GM18505 (cell line): ENCODE results near the gene CLIC5.

Experiments
- ATAC-seq: cut with Tn5 transposase; IDR thresholded peaks from one replicate; pipeline ENCODE4 v1.9.1; 2021; ENCODE audit not compliant: unreplicated experiment
- POLR2A ChIP-seq: IDR thresholded peaks from 4 replicates; pipeline ENCODE4 v1.6.1; 2011; ENCODE audit warnings: borderline replicate concordance; ENCODE audit not compliant: insufficient read depth, insufficient read length; ENCODE audit errors: extremely low read depth

Gene CLIC5

DNA sequence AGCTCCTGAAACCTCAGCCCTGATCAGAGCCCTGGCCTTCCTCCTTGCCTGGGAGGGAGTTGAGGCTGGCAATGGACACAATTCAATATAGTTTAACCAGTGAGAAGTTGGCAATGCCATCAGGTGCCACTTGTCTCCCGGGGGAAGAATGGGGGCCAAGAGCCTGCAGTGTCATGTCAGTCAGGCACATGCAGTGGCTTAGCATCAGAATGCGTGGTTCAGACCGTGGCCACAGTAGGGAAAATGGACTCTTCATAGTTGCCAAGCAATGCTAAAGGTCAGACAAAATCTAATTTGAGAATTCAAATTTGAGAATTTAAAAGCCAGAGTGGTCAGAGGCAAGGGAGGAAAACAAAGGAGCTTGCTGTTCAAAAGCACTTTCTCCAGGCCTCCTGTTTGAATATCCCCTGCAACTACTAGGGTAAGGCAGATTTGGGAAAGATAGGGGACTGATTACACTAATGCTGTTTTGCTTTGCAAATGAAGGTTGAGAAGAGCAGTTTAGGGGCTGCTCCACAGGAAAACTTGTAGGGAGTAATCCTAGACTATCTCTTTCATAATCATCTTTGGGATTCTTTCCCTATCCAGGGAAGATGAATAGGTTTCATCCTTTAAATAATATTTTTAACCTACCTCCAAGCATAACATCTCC, 33.1 kb upstream of the CLIC5 start:
- ATAC-seq: no peak
- no peak for TF ChIP-seq POLR2A

DNA sequence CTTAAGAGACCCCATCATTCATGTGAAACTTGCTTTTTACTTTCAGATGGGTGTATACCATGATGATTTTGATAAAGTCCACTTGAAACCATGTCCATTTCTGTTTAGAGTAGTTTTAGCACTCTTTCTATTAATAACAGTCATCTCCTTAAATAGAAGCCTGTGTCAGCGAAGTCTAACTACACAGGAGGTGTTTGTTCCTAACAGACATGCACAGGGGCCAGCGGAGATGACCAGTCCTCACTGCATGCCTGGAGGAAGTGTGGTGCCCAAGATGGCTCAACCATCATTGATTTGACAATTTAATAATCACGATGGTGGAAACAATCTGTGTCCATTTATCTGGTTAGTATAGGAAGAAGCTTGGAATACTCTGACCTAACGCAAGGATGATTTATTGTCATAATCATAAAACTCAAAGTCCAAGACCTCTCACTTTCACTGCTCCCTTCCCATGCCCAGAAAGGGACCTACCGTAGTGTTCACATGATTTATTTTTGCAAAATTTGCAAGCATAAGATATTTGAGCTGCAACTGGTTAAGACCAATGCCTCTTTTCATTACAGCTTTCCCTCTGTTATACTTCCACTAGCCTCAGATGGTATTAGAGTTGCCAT, 31.0 kb upstream of the CLIC5 start:
- no peak for TF ChIP-seq POLR2A
- no peak for ATAC-seq

DNA sequence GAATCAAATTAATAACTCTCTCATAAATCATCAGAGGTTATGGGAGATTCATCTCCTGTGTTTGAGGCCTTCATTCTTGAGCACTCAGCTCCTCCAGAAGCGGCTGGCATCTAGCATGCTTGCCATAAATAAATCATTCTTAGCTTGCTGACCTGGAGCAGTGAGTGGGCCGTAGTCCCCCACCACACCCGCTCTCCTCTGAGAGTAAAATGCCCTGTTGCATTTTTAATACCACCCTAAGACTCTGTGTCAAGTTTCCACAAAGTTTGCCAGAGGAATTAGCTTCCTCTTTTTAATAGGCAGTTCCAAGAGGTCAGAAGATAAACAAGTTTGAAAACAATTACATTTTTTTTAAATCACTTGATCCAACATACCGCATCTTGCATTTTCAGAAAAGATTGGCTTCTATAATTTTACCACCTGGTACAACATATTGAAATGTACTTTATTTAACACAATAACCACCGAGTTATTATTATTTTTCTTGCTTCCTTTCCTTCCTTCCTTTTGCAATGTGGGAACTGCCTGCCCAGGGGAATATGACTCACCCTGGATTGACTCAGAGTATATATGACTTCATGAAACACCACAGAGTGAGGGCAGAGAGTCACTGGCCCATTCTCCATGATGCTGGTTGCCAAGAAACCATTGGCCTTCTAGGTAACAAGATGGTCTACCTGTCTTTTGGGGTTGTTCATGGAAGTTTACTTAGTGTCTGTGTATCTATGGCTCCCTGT, 29.4 kb upstream of the CLIC5 start:
- no peak for ATAC-seq
- TF ChIP-seq POLR2A: no peak

- no peak for TF ChIP-seq POLR2A
- ATAC-seq: no peak
These were observed 26.8 kb upstream of the CLIC5 start for GRCh38 chr6:46042355-46042999.

DNA sequence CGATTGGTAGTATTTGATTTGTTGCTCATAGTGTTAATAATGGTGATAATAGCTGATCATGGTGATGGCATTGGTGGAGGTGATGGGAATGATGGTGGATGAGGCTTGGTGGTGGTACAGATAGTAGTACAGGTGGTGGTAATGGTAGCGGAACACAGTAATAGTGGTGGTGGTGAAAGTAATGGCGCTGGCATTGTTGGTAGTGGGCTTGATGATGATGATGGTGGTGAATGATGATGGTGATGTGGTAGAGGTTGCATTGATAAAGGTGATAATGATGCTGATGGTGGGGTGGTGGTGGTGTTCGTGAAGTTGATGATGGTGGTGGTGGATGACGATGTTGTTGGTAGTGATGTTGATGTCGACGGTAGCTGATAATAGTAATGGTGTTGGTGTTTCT, 24.6 kb upstream of the CLIC5 start:
- no peak for TF ChIP-seq POLR2A
- no peak for ATAC-seq

DNA sequence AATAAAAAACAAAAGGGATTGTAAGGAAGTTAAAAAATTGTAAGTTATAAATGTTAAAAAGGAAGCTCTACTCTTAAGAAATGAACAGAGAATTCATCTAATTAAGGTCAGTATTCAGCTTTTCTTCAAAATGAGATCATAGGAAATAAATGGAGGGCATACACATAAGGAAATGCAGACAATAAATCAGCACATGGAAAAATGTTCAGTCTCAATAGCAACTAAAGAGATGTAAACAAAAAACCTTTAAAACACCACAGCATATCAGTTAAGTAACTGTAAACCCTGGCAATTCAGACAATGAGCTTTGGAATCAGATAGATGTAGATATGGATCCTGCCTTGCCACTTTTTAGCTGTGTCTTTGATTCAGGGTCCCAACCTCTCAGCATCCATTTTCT, 24.0 kb upstream of the CLIC5 start:
- TF ChIP-seq POLR2A: no peak
- ATAC-seq: no peak

- no peak for ATAC-seq
- no peak for TF ChIP-seq POLR2A
These were observed 21.3 kb upstream of the CLIC5 start for GRCh38 chr6:46036911-46037310.

DNA sequence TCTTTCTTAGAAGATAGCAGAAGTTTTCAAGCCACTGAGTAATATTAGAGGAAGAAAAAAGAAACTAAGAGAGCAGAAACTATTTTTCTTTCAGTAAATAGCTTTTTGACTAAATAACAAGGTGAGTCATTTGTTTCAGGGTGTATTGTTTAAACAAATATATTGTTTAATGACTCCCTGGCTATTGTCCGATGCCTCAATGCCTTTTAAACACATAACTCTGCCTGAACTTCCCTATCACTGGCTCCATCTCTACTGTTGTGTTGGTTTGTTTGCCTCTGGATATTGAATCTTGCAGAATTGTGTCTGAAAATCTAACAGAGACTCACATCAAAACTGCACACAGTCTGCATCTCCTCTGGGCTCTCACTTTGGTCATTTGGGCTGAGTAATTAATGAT, 19.6 kb upstream of the CLIC5 start:
- ATAC-seq: no peak
- TF ChIP-seq POLR2A: no peak

DNA sequence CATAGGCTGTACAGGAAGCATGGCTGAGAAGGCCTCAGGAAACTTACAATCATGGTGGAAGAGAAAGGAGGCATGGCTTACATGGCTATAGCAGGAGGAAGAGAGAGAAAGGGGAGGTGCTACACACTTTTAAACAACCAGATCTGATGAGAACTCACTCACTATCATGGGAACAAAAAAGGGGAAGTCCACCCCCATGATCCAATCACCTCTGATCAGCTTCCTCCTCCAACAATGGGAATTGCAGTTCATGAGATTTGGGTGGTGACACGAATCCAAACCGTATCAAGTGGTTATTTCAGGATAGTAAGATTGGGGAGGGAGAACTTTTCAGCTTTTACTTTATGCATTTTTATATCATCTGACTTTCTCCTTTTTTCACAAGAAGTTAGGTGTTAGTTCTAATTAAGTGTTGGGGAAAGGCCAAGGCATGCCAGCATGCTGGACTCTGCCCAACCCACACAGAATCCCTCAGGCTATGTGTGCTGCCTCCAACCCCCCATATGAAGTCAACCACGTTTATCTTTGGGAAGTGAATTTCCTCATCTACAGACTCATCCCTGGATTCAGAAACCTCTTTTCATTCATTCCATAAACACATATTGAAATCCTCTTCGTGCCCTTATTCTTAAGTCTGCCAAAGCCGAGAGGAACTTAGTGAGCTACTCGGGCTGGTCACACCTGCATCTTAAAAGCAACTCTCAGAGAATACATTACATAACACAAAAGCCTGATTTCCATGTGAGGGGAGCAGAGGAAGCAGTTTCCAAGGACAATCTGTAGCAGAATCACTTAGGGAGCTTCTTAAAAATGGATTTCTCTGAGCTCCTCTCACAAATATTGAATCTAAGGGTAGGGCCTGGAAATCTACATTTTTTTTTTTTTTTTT, 16.7 kb upstream of the CLIC5 start:
- TF ChIP-seq POLR2A: no peak
- ATAC-seq: no peak

GRCh38 chr6:46029602-46030001, 13.9 kb upstream of the CLIC5 start:
- ATAC-seq: no peak
- TF ChIP-seq POLR2A: no peak

GRCh38 chr6:46026307-46026706, 10.6 kb upstream of the CLIC5 start:
- no peak for TF ChIP-seq POLR2A
- no peak for ATAC-seq

GRCh38 chr6:46025573-46025972, 9.9 kb upstream of the CLIC5 start:
- TF ChIP-seq POLR2A: no peak
- no peak for ATAC-seq
